H1 (cell line): ENCODE results near the gene TAAR8.

Experiments used
- HDAC6 ChIP-seq: IDR thresholded peaks from one replicate; pipeline ENCODE4 v1.7.1; 2012; ENCODE audit warnings: low read depth, mild to moderate bottlenecking, inconsistent platforms, low read length, moderate library complexity
- POLR2A ChIP-seq, 2 experiments: IDR thresholded peaks; 1 replicate in 1 of 2; 2 replicates in 1 of 2; pipeline ENCODE4 v1.6.1; 2011; ENCODE audit warnings: low read depth in 2 of 2, low read length in 2 of 2, mild to moderate bottlenecking in 2 of 2; ENCODE audit errors: control extremely low read depth in 1 of 2
- RAD21 ChIP-seq, 2 experiments: IDR thresholded peaks in 1 of 2; conservative IDR thresholded peaks in 1 of 2; 2 replicates each; pipeline ENCODE4 v1.6.1; 2011; ENCODE audit warnings: low read depth in 2 of 2, low read length in 2 of 2, improper control_type of control experiment in 1 of 2, inconsistent platforms in 1 of 2, mild to moderate bottlenecking in 1 of 2, moderate library complexity in 1 of 2
- TAF1 ChIP-seq: IDR thresholded peaks from 2 replicates; pipeline ENCODE4 v1.6.1; 2011; ENCODE audit warnings: mild to moderate bottlenecking, low read depth, low read length
- TF ChIP-seq, protein P1 (sequence below), 3 experiments: IDR thresholded peaks; 1 replicate in 2 of 3; 2 replicates in 1 of 3; pipeline versions ENCODE4 v1.5.1 to v1.6.1; 2011; ENCODE audit warnings: low read length in 3 of 3, mild to moderate bottlenecking in 3 of 3, inconsistent platforms in 2 of 3, low read depth in 1 of 3, moderate library complexity in 1 of 3; ENCODE audit not compliant: insufficient read depth in 1 of 3; ENCODE audit errors: control extremely low read depth in 1 of 3

DNA sequence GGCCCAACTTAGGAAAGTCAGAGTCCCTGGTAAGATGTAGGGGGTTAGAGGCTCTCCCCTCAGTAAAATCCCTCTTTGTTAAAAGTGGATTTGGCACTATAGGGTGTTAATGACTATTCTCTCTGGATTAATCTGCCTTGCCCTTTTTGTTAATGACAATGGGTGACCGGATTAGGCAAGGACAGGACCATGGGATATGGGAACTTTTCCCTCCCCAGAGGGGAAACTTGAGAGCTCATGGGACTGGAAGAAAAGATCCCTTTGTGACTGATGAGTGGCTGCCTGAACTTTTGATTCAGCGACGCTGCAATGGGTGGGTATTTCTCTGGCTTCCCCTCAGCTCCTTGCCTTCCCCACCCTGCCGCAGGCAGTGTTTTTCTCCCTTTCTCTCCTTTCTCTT, 26.6 kb upstream of the TAAR8 start:
- TF ChIP-seq, protein P1, sequence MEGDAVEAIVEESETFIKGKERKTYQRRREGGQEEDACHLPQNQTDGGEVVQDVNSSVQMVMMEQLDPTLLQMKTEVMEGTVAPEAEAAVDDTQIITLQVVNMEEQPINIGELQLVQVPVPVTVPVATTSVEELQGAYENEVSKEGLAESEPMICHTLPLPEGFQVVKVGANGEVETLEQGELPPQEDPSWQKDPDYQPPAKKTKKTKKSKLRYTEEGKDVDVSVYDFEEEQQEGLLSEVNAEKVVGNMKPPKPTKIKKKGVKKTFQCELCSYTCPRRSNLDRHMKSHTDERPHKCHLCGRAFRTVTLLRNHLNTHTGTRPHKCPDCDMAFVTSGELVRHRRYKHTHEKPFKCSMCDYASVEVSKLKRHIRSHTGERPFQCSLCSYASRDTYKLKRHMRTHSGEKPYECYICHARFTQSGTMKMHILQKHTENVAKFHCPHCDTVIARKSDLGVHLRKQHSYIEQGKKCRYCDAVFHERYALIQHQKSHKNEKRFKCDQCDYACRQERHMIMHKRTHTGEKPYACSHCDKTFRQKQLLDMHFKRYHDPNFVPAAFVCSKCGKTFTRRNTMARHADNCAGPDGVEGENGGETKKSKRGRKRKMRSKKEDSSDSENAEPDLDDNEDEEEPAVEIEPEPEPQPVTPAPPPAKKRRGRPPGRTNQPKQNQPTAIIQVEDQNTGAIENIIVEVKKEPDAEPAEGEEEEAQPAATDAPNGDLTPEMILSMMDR (IDR thresholded peaks at IDR 0.05; ENCODE audit: control extremely low read depth in 1 of 3, insufficient read depth in 1 of 3, low read depth in 1 of 3, low read length in 3 of 3) = no peak
- TF ChIP-seq HDAC6 (no peak), POLR2A (IDR thresholded peaks at IDR 0.05; ENCODE audit: control extremely low read depth in 1 of 2, low read depth in 2 of 2, low read length in 2 of 2) (no peak), TAF1 (no peak), RAD21 (IDR thresholded peaks at IDR 0.05 in 1 of 2, conservative IDR thresholded peaks at IDR 0.05 in 1 of 2; ENCODE audit: low read depth in 2 of 2, low read length in 2 of 2) (no peak)
